Astrocyte of the hippocampus (primary cell): ENCODE results near the gene ELMO1.

Source experiments
- DNase-seq: peaks from one replicate; pipeline ENCODE4 v3.0.0; 2011; ENCODE audit warnings: low read depth, low spot score

The ELMO1 gene

GRCh38 chr7:37065779-37066271 is 382.8 kb downstream of the ELMO1 start:
- peak; percentile 76 for DNase-seq

GRCh38 chr7:37062560-37062859 is 386.2 kb downstream of the ELMO1 start:
- no peak for DNase-seq

- peak; percentile 34 for DNase-seq
Observed at GRCh38 chr7:37061849-37062559, 386.7 kb downstream of the ELMO1 start.

GRCh38 chr7:37056234-37056912 is 392.3 kb downstream of the ELMO1 start:
- no peak for DNase-seq

- DNase-seq, result peak; percentile 76
Observed at GRCh38 chr7:37054624-37055241, 393.9 kb downstream of the ELMO1 start.

GRCh38 chr7:37052705-37053104 is 396.0 kb downstream of the ELMO1 start:
- DNase-seq, result peak; percentile 66

GRCh38 chr7:37050801-37051200 is 397.9 kb downstream of the ELMO1 start:
- no peak for DNase-seq

GRCh38 chr7:37048674-37049073 is 400.0 kb downstream of the ELMO1 start:
- no peak for DNase-seq

- no peak for DNase-seq
Observed at GRCh38 chr7:37047260-37047659, 401.4 kb downstream of the ELMO1 start.

GRCh38 chr7:37046531-37047079 is 402.1 kb downstream of the ELMO1 start:
- no peak for DNase-seq

GRCh38 chr7:37045681-37046179 is 402.9 kb downstream of the ELMO1 start:
- DNase-seq, result no peak

GRCh38 chr7:37041461-37041860 is 407.2 kb downstream of the ELMO1 start:
- no peak for DNase-seq

- no peak for DNase-seq
Observed at GRCh38 chr7:37040330-37040729, 408.3 kb downstream of the ELMO1 start.

- no peak for DNase-seq
Observed at GRCh38 chr7:37039131-37039749, 409.4 kb downstream of the ELMO1 start.

GRCh38 chr7:37038706-37039105 is 410.0 kb downstream of the ELMO1 start:
- DNase-seq, result no peak

GRCh38 chr7:37037286-37037685 is 411.4 kb downstream of the ELMO1 start:
- no peak for DNase-seq

- DNase-seq, result no peak
Observed at GRCh38 chr7:37035631-37036030, 413.0 kb downstream of the ELMO1 start.

- no peak for DNase-seq
Observed at GRCh38 chr7:37033141-37033540, 415.5 kb downstream of the ELMO1 start.

- no peak for DNase-seq
Observed at GRCh38 chr7:37032258-37032601, 416.4 kb downstream of the ELMO1 start.

GRCh38 chr7:37031571-37032257 is 416.9 kb downstream of the ELMO1 start:
- DNase-seq, result peak; percentile 99

GRCh38 chr7:37028909-37029440 is 419.7 kb downstream of the ELMO1 start:
- DNase-seq, result no peak
